NOMO-1 (cell line): ENCODE results near the gene ACADL.

Experiments
- DNase-seq, 2 experiments: peaks; one replicate each; lab custom pipeline; 2025; ENCODE audit not compliant: unreplicated experiment in 2 of 2; lab: John Stamatoyannopoulos, UW

ACADL gene

DNA sequence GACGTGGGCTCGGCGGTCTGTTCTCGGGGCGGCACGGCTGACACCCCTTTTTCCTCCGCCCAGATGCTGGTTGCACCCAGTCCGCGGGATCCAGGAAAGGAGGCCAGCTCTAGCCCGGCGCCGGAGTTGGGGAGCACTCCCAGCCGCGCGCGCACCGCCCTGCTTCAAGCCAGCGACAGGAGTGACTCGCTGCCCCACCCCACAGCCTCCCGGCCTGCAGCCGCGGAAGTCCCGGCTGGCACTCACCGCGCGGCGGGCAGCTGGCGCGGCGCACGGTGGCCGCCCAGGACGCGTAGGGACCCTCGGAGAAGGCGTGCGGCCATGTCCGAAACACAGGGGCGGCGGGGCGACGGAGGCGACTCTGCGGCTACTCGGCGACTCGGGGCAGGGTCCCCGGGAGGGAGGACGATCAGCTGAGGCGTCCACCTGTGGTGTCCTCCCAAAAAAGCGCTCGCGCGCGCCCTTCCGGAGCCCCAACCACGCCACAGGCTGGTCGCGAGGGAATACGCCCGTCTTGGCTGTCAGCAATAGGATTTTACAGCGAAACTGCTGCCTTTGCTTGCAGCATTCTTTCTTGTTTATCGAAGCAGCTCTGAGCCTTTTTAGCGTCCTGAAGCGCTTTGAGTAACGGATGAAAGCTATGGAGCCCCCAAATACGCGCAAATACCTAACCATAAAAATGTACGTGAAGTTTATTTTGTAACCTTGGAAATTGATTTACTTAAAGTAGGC lies at the start of gene ACADL:
Gene ACADL, minus strand, starts transcription at position 507 of the 732 bp plus-strand sequence. Its CDS starts 184 bp downstream, at position 323.
- DNase-seq: peak in 1 of 2 experiments; percentile 7

DNA sequence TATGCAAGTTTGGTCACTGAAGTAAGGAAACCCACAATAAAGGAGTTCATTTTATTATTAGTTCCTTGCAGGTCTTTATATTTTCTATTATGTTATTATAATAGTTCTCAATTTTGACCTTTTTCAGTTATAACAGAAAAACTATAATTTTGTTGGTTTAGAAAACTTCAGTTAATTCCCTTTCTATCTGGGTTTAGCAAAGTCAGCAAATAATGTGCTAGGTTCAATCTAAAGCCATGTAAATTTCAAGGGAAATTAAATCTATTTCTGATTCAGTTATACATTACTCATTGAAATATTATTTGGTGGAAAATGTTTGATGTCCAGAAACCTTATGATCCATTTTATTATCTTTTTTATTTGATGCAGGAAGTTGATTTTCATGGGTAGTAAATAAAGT lies 46.1 kb upstream of the ACADL start:
- no peak for DNase-seq

DNA sequence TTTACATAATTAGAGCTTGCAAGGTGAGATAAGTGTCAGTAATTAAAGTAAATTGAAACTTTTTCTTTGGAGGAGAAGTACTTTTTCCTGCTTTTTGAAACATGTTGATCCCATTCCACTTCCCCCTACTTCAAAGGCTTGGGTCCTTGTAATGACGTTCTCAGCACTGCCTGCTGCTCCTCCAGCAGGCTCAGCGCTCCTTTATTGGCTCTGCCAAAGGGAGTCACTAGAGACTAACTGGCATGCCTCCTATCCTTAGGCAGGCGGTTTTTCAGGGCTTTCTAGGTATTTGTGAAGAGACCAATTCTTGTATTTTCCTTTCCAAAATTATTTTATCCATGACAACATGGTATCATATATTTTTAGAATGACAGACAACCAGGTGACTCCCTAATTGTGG lies 43.9 kb upstream of the ACADL start:
- no peak for DNase-seq

DNA sequence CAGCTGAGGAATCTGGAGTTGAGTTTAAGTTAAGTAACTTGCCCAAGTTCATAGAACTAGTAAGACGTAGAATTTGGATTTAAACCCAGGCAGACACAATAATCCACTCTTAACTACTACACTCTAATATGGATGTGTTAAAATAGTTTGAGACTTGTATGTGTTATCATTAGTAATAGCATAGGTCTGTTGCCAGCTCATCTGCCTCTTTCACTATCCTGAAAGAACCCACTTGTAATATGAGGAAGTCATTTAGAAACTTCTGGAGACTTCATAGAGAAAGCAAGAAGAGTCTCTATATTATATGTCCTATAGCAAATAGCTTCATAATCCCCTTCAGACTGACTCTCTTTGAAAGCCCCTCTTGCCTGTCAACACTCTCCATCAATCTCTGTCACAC lies 43.0 kb upstream of the ACADL start:
- DNase-seq: no peak

DNA sequence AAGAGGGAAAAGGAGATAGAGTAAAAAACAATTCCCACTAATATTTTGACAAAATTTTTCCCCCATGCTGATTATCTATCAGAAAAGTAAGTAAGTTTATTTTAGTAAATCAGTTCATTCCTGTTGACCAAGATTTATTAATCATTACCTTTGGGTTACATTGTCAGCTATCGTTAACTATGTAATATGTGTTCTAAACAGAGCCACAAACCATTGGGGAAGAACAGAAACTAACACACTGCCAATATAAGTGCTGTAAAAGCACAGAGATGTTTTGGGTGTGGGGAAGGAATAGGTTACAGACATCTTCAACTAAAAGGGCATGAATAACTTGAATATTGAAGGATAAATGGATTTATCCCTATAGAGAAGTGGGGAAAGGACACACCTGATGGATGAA lies 42.5 kb upstream of the ACADL start:
- no peak for DNase-seq

DNA sequence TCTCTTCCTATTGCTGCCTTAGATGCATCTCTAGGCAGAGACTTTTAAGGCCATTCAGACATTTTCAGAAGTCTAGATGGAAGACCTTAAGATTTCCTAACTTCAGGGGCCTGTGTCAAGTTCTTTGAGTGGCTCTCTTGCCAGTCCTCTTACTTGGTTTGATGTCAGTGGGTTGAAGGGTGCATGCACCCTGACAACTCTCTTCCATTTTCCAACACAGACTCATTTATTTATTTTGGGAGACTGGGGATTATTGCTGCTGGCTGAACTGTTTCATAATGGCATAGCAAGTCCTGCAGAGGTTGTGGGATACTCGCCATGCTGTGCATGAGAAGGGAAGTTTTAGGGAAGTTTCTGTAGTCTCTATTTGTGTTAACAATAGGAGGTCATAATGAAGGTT lies 39.0 kb upstream of the ACADL start:
- no peak for DNase-seq

DNA sequence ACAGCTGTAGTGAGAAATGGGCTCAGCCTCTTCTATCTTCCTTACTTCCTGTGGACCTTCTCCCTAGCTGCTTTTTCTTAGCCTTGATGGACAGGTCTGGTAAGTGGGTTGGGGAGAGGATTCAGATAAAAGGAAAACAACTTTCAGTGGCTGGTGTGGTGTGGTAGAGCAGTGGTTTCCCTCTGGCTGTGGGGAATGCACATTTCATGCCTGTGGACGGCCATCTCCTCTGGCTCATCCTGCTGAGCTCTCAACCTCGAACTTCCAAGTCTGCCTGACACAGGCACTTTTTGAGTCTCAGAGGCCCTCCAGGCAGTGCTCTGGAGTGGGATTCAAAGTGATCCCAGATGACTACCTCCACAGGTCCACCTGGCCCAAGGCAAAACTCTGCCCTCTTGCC lies 38.6 kb upstream of the ACADL start:
- DNase-seq: no peak

DNA sequence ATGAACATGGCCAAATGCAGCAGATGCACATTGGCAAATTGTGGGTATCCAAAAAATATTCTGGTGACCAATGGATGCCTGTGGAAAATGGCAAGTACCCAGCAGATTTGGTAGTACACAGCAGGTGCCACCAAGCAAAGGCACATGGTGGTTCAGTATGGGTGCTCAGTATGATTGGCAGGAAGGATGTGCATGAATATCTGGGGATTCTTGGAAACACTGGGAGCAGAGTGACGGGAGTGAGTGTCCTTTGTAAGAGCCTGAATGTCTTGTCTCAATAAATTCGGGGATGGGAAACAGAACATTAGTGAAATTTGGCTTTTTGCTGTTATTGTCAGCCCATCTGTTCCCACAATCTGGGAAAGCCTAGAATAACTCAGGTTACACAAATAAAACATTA lies 36.8 kb upstream of the ACADL start:
- no peak for DNase-seq

DNA sequence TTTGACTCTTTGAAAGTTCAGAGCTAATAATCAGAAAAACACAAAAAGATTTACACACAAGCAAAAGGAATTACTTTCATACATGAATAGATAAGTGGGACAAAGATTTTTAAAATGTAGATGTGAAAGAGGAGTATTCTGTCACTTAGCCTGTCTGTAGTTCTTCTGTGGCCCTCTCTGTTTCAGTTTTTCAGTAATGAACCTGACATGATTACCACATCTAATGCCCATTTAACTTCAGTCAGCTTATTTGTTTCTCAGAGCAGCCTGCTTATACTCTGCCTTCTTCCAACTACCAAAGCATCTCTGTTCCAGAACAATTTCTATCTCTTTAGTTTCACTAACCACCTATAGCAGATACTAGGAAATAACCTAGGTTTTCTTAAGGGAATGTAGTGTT lies 34.4 kb upstream of the ACADL start:
- DNase-seq: no peak

DNA sequence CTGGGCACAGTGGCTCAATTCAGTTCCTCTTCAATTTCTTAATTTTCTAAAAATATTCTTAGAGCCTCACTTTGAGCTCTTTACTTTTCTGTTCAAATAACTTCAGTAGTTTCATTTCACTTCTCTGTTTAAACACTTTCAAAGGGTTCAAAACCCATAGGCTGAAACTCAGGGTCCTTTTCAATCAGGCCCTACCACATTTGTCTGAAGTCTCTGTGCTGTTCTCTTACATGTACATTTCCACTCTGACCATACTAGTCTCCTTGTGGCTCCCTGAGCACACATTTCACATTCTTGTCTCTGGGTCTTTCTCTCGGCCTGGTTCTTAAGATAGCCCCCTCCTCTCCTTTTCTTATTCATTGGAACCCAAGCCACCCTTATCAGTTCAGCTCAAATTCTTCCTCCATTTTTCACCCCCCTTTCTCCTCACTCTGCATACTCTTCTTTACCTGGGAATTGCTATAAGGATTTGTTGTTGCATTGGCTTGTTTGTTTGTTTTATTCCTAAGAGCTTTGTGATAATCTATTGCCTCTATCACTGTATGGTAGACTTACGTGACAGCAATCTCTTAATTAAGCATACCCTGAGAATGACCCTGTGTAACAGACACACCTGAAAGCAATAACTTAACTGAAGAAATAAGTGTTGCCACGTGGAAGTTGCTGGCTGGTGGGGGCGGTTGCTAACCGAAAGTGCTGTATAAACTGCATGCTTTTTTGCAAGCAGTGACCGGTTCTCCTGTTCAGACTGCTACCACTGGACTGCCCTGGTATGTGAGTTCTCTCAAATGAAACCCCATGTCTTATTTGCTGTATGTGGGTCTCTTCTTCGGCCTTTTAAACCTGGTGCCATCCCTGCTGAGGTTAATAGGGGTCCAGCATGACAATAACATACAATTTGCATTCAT lies 27.7 kb upstream of the ACADL start:
- peak in 1 of 2 experiments; percentile 14 for DNase-seq

DNA sequence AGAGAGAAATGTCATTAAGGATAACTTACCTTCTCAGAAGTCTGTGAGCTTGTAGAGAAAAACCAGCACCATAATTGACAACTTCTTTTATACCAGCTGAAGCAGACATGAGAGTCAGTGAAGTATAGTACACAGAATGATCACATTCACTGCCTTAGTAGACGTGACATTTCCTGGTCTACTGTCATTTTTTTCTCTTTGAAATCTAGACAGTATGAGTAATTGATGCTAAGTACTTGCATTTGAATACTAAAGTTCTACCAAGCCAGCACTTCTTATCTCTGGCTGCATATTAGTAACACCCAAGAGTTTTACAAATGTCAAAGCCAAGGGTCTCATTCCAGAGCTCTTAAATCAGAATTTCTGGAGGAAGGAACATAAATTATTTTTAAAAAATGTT lies 25.4 kb upstream of the ACADL start:
- DNase-seq: no peak

DNA sequence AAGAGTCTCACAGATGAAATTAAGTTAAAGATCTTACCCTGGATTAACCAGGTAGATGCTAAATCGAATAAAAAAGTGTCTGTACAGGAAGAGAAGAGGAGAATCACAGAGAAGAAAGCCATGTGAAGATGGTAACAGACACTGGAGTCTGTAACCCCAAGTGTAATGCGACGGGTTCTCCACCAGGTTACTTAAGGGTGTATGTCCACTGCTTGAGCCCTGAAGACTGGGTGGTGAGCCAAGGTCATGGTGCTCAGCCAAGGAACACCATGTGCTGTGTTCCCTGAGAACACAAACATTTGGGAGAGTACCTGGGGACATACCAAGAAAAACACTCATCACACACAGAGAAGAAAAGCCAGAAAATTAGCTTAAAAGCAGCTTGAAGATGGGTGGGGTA lies 8.2 kb upstream of the ACADL start:
- no peak for DNase-seq

DNA sequence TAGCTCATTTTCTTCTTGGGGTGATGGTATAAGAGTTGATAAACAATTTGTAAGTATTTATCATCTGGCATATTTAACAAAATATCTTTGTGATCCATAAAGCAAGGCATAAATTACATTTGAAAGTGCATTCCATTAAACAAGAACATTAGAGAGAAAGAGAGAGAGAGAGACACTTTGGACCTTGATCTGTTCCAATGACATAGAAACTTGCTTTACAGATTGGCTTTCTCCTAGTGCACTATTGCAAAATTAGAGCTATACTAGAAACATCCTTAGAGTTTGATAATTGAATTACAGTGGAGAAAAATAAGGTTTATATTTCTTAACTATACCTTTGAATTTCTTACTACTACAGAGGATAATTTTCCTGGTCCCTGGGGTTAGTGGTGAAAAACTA lies 5.7 kb upstream of the ACADL start:
- no peak for DNase-seq

DNA sequence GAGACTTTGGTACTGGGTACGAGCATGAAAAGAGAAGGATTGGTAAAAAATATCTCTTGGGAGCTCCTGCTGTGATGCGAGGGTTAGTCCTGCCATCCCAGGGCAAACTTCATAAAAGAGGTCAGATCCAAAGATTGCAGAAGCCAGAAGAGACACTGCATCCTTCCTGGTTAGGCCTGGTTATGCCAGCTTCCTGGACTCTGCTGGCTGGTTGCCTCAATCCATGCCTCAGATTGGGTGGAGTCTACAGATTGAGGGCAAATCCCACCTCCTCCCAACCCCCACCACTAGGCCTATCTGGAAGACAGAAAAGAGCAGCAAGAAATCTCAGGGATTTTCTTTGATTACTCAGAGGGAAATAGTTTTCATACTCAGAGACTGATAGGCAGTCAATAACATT lies 5.3 kb upstream of the ACADL start:
- no peak for DNase-seq

DNA sequence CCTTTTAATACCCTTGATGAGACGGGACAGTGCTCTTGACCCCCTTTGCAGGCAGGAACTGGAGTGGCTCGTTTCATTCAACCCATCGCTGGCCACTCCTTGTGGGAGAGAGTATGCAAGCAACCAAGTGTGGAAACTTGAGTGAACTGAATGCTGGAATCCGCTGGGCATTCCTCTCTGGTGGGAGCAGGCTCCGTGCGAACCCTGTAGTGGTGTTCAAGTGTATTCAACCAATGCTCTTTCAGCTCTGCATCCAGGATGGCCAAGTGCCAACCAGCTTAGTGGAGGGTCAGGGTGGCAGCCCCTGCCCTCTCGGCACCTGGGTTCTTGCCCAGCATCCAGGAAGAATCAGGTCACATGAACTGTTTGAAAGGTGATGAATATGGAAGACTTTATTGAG lies 3.3 kb upstream of the ACADL start:
- DNase-seq: no peak

DNA sequence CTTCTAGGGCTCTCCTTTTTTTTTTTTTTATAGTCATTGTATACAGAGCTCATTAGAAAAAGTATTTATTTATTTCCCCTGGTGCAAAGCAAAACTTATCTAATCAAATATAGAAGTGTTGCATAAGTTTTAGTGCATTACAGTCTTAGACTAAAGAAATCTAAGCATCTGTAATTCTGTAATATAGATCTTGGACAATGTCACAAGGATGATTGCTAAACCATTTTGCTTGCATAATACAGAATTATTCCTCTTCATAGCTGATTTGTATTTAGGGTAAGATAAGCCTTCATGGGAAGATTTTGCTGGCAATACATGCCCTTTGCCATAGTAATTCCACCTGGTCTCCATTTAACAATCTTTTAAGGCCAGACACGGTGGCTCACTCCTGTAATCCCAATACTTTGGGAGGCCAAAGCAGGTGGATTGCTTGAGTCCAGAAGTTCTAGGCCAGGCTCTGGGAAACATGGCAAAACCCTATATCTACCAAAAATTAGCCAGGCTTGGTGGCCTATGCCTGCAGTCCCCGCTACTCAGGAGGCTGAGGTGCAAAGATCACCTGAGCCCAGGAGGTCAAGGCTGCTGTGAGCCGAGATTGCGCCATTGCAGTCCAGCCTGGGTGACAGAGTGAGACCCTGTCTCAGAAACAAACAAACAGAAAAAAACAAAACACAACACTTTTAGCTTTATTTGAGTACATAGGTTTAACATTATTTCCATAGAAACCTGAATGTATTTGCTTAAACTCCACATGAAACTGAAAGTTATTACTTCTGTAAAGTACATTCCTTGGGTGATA lies 2.2 kb upstream of the ACADL start:
- DNase-seq: no peak

DNA sequence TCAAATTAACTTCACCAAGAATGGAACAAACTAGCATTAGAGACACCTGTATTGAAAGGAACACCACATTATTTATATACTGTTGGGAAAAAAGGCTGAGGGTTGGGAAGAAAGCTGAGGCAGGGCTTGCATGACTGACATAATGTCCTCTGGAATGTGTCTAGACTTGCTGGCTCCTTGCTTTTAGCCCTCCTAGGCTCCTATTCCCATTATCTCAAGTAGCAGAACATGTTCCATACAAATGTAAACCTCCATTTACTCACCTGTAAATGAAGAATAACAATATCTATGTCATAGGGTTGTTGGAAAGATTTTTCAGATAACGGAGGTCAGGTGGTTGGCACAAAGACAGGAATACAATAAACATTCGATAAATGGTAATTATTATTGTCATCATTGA lies 976 bp upstream of the ACADL start:
- DNase-seq: no peak

DNA sequence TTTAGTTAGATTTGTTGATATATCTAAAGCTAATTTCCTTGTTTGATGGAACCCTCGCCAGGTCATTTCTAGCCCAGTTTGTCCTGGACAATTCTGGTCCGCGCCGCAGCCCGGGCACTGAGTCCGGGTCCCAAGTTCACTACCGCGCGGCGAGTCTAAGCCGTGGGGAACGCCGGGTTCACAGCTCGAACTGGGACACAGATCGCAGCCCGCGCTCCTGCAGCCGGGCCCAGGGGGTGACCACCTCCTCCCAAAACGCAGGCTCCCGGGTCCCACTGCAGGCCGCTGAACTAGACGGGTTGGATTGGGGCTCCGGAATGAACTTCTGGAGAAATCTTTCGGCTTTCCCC lies 681 bp downstream of the ACADL start:
- no peak for DNase-seq

DNA sequence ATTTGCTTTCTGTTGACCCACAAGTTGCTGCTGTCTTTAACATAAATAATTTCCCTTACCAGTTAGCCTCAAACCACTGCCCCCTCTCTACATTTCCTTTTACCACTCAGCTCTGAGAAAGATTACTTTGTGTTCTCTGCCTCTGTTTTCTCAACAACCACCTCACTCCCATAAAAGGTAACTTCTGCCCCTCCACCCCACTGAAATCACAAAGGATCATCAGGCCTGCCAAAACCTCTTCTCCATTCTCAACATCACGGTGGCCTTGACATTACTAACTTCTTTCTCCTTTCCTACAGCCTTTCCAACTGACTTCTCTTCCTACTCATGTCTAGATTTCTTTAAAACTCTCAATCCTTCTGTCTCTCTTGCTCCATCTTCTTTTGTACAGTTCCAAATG lies 10.1 kb downstream of the ACADL start:
- DNase-seq: no peak

DNA sequence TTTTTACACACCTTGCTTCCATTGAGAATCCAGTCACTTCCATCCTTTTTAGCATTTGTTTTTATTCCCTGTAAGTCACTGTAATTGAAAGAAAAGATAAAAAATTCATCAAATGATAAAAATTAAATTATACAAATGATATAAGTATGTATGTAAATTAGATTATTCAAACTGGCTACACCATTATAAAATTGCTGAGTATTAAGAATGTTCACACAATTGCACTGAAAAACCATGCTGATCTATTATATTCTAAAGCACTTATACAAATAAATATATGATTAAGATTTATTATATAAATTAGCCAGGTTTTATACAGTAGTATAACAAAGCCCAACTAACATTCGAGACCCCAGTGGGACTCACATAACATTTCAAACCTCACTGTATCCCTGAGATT lies 15.1 kb downstream of the ACADL start:
- DNase-seq: no peak

DNA sequence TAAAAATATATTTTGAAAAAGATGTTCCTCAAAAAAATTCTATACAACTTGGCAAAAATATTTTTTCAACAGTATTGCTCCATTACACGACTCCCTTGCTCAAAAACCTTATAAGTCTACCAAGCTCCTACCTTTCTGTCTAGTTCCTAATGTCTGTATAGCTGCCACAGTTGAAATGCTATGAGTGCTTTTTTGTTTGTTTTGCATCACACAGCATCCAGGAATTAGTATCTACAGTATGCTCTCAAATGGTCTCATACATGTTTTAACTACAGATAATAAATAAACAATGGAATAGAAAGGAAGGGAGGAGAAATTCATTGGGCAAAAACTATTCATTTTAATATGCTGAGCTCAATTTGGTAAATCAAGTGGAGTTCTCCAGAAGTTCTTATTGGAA lies 17.3 kb downstream of the ACADL start:
- DNase-seq: no peak
